GM04503 (cell line): ENCODE data around the gene UPF3A.
"Not testable (repeated sequence)": the region's sequence is repeated elsewhere in the genome, so short reads cannot be mapped to it uniquely, and the experiment has no call there.

Experiments
- DNase-seq: peaks from one replicate; pipeline ENCODE4 v3.0.0-alpha.2; 2012; ENCODE audit warnings: low read depth

UPF3A gene

DNA sequence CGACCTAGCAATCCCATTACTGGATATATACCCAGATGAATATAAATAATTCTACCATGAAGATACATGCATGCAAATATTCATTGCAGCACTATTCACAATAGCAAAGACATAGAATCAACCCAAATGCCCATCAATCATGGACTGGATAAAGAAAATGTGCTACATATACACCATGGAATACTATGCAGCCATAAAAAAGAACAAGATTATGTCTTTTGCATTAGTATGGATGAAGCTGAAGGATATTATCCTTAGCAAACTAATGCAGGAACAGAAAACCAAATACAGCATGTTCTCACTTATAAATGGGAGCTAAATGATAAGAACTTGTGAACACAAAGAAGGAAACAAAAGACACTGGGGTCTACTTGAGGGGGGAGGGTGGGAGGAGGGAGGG lies 55.1 kb downstream of the UPF3A start:
- DNase-seq = not testable (repeated sequence)

DNA sequence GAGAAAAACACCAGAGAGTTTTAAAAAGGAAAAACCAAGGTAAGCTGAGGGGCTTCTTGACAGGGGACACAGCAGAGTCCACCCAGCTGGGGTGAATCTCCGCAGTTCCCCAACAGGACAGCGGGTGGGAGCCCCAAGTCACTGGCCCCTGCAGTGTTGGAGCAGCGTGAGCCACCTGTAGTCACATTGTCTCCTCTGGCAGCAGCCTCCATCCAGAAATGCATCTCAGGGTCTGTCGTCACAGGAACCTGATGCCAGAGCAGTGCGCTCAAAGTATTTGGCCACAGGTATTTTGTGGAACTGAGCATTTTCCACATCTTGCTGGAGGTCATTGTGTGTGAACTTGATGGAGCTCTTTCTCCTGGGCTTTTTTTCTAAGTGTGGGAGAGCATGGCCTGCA lies 57.6 kb downstream of the UPF3A start:
- DNase-seq = no peak

DNA sequence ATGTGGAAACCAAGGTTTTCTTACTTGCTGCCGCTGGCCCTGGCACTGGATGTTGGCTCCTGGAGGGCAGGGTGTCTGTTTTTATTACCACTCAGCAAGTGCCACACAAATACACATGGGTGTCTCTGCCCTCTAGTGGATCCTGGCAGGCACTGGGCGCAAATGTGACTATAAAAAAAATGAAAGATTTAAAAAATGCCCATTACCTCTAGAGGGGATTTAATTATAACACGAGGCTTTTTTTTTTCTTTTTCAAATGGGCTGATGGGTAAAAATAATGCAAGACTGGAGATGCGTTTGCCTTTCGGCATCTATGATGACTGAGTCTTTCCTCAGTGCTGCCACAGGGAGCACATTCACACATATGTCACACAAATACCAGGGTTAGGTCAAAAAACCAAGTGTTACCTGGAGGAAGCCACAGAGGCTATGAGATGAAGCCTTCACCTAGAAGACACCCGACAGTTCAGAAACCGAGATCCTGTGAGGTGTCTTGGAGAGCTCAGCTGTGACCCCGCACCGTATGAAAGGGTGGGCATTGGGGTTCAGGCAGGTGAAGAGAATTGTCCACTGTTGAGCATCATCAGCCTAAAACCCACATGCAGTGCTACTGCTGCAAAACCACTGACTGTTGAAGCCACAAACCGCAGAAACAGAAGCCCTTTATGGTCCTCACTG lies 58.6 kb downstream of the UPF3A start:
- DNase-seq = no peak

DNA sequence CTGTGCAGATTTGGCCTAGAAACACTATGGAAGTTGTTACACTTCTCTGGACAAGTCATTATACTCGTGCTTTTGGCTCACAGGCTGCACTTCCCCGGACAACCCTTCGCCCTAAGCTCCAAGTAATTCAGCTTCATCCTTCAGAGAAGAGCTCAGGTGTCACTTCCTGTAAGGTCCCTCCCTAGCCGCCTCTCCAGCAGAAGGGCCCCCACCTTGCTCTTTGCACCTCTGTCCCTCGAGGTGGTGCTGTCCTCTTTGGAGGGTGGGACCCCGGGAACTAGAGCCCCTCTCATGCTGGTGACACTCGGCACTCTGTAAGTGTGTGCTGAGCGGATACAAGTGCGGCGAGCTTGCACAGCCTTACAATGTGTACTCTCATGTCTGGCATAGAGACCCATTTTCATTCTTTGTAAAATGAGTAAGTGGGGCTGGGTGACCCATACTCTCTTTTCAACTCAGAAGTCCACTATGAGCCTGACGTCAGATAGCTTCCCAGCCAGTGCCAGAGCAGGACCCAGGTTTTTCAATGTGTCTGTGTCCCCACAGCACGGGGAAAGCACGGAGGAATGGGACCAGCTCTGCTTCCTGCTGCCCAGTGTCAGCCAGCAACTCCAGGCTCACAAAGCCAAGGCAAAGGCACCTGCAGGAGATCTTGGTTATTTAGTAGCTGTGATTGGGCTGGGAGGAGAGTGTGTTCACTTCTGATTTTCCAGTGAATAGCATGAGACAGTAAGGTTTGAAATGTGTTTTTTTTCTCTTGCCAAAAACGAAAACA lies 59.8 kb downstream of the UPF3A start:
- no peak for DNase-seq

DNA sequence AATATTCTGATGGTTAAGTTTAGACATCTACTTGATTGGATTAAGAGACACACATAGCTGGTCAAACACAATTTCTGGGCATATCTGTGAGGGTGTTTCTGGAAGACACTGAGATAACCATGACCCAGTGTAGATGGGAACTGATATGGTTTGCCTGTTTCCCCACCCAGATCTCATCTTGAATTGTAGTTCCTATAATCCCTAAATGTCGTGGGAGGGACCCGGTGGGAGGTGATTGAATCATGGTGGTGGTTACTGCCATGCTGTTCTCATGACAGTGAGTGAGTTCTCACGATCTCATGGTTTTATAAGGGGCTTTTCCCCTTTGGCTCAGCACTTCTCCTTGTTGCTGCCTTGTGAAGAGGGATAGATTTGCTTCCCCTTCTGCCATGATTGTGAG lies 65.9 kb downstream of the UPF3A start:
- DNase-seq = not testable (repeated sequence)

DNA sequence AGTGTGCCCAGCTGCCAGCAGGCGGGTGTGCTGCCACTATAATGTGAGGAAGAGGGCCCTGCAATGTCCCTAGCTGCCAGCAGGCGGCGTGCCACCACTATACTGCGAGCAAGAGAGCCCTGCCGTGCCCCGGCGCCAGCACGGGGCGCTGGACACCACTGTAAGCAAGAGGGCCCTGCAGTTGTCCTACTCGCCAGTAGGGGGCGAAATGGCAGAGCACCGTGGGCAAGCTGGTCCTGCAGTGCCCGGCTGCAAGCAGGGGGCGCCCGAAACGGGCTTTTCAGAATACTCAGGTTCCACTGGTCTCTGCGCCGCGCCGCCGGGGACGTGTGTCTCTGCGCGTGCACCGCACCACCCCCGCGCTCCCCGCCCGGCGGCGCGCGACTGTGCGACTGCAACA lies 71.4 kb downstream of the UPF3A start:
- DNase-seq = not testable (repeated sequence)

DNA sequence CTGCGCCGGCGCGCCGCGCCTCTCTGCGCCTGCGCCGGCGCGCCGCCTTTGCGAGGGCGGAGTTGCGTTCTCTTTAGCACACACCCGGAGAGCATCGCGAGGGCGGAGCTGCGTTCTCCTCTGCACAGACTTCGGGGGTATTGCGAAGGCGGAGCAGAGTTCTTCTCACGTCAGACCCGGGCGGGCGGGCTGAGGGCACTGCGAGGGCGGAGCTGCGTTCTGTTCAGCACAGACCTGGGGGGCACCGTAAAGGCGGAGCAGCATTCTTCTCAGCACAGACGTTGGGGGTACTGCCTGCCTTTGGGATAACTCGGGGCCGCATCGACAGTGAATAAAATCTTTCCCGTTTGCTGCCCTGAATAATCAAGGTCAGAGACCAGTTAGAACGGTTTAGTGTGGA lies 72.0 kb downstream of the UPF3A start:
- not testable (repeated sequence) for DNase-seq
